DND-41 (cell line): Measurements from ENCODE around the gene CHRM5.

ENCODE experiments used
- EZH2 ChIP-seq: IDR thresholded peaks from 3 replicates; pipeline ENCODE4 v1.6.1; 2012; ENCODE audit warnings: borderline replicate concordance, low read depth, mild to moderate bottlenecking, moderate library complexity, low read length, inconsistent platforms; ENCODE audit not compliant: severe bottlenecking
- TF ChIP-seq, protein P1 (sequence below): IDR thresholded peaks from 2 replicates; pipeline ENCODE4 v1.5.1; 2012; ENCODE audit warnings: borderline replicate concordance, low read length, moderate library complexity, mild to moderate bottlenecking; ENCODE audit not compliant: poor library complexity, severe bottlenecking; ENCODE audit errors: extremely low read depth

GRCh38 chr15:34009656-34010055 lies 41.4 kb downstream of the CHRM5 start:
- TF ChIP-seq, protein P1, sequence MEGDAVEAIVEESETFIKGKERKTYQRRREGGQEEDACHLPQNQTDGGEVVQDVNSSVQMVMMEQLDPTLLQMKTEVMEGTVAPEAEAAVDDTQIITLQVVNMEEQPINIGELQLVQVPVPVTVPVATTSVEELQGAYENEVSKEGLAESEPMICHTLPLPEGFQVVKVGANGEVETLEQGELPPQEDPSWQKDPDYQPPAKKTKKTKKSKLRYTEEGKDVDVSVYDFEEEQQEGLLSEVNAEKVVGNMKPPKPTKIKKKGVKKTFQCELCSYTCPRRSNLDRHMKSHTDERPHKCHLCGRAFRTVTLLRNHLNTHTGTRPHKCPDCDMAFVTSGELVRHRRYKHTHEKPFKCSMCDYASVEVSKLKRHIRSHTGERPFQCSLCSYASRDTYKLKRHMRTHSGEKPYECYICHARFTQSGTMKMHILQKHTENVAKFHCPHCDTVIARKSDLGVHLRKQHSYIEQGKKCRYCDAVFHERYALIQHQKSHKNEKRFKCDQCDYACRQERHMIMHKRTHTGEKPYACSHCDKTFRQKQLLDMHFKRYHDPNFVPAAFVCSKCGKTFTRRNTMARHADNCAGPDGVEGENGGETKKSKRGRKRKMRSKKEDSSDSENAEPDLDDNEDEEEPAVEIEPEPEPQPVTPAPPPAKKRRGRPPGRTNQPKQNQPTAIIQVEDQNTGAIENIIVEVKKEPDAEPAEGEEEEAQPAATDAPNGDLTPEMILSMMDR = no peak
- TF ChIP-seq EZH2 = no peak
